SHP77 (cell line): Measurements from ENCODE around the gene THRB.

ENCODE experiments used
- DNase-seq, 2 experiments: peaks; one replicate each; lab custom pipeline; 2025; lab: John Stamatoyannopoulos, UW

Gene THRB

GRCh38 chr3:24264011-24264410, 230.6 kb downstream of the THRB start:
- no peak for DNase-seq

GRCh38 chr3:24263069-24263668, 231.5 kb downstream of the THRB start:
- no peak for DNase-seq

GRCh38 chr3:24261521-24261920, 233.1 kb downstream of the THRB start:
- DNase-seq = no peak

- no peak for DNase-seq
Measured at GRCh38 chr3:24259901-24260512, 234.6 kb downstream of the THRB start.

- DNase-seq = no peak
Measured at GRCh38 chr3:24258727-24259600, 235.7 kb downstream of the THRB start.

GRCh38 chr3:24258260-24258659, 236.4 kb downstream of the THRB start:
- DNase-seq = no peak

GRCh38 chr3:24255414-24255813, 239.2 kb downstream of the THRB start:
- no peak for DNase-seq

GRCh38 chr3:24254649-24255048, 240.0 kb downstream of the THRB start:
- DNase-seq = no peak

GRCh38 chr3:24253336-24253735, 241.3 kb downstream of the THRB start:
- DNase-seq = no peak

GRCh38 chr3:24249523-24249922, 245.1 kb downstream of the THRB start:
- no peak for DNase-seq

- no peak for DNase-seq
Measured at GRCh38 chr3:24245056-24245455, 249.6 kb downstream of the THRB start.

GRCh38 chr3:24244491-24244890, 250.2 kb downstream of the THRB start:
- no peak for DNase-seq

- no peak for DNase-seq
Measured at GRCh38 chr3:24242012-24242698, 252.5 kb downstream of the THRB start.

- no peak for DNase-seq
Measured at GRCh38 chr3:24240306-24240705, 254.3 kb downstream of the THRB start.

GRCh38 chr3:24237971-24238706, 256.5 kb downstream of the THRB start:
- peak; percentile 19 to 22 for DNase-seq

GRCh38 chr3:24235121-24235520, 259.5 kb downstream of the THRB start:
- DNase-seq = no peak

GRCh38 chr3:24232784-24233183, 261.9 kb downstream of the THRB start:
- no peak for DNase-seq

GRCh38 chr3:24229468-24230221, 265.0 kb downstream of the THRB start:
- DNase-seq = no peak

- DNase-seq = no peak
Measured at GRCh38 chr3:24227635-24228034, 267.0 kb downstream of the THRB start.

GRCh38 chr3:24226397-24226796, 268.3 kb downstream of the THRB start:
- DNase-seq = no peak

GRCh38 chr3:24225385-24225950, 269.2 kb downstream of the THRB start:
- no peak for DNase-seq
